GM19023 (cell line): Measurements from ENCODE around the gene IGSF9.

ENCODE experiments used
- ATAC-seq: cut with Tn5 transposase; IDR thresholded peaks from one replicate; pipeline ENCODE4 v1.9.1; 2021; ENCODE audit warnings: mild to moderate bottlenecking, moderate library complexity; ENCODE audit not compliant: unreplicated experiment

Gene IGSF9

GRCh38 chr1:159946242-159947187 is 1.1 kb upstream of the IGSF9 start:
- no peak for ATAC-seq

- ATAC-seq, result no peak
Measured at GRCh38 chr1:159944623-159945455, 574 bp downstream of the IGSF9 start.

GRCh38 chr1:159943908-159944622 is 1.3 kb downstream of the IGSF9 start:
- ATAC-seq, result no peak

- ATAC-seq, result no peak
Measured at GRCh38 chr1:159943278-159943640, 2.2 kb downstream of the IGSF9 start.

- ATAC-seq, result no peak
Measured at GRCh38 chr1:159942632-159943277, 2.7 kb downstream of the IGSF9 start.

GRCh38 chr1:159941591-159942560 is 3.5 kb downstream of the IGSF9 start:
- no peak for ATAC-seq

- no peak for ATAC-seq
Measured at GRCh38 chr1:159941141-159941540, 4.3 kb downstream of the IGSF9 start.

- no peak for ATAC-seq
Measured at GRCh38 chr1:159940006-159940620, 5.3 kb downstream of the IGSF9 start.

- no peak for ATAC-seq
Measured at GRCh38 chr1:159939678-159940002, 5.8 kb downstream of the IGSF9 start.

- no peak for ATAC-seq
Measured at GRCh38 chr1:159938905-159939677, 6.3 kb downstream of the IGSF9 start.

GRCh38 chr1:159938211-159938852 is 7.1 kb downstream of the IGSF9 start:
- ATAC-seq, result no peak

GRCh38 chr1:159937054-159937750 is 8.2 kb downstream of the IGSF9 start:
- ATAC-seq, result no peak

- ATAC-seq, result no peak
Measured at GRCh38 chr1:159936273-159936904, 9.0 kb downstream of the IGSF9 start.

- ATAC-seq, result no peak
Measured at GRCh38 chr1:159935719-159936272, 9.6 kb downstream of the IGSF9 start.

- ATAC-seq, result no peak
Measured at GRCh38 chr1:159935305-159935704, 10.1 kb downstream of the IGSF9 start.

GRCh38 chr1:159934136-159935039 is 11.0 kb downstream of the IGSF9 start:
- ATAC-seq, result no peak
